HepG2 (cell line): ENCODE measurements around the gene GABRG3. TPM values are rescaled to one million over a fixed set of nuclear protein-coding genes. Genes with fewer than 3 reads are reported as not detected.

Experiments
- ATAC-seq: fragments of 200-7000 bp; cut with Tn5 transposase; 3 replicates; pipeline ENCODE4 v1.9.1; 2020; ENCODE audit warnings: mild to moderate bottlenecking, moderate library complexity
- BruUV-seq: library from RNA; stranded (reverse); fragments of 400-500 nt; replicated peaks from 2 replicates; lab custom pipeline; 2021; lab: Mats Ljungman, UMichigan
- CTCF ChIA-PET: fragments of 300-600 bp; formaldehyde crosslinking; extraction: SDS; loops from one replicate; lab custom pipeline; 2021; ENCODE audit warnings: low total read pairs, inconsistent platforms, low intra/inter-chr PET ratio; lab: Yijun Ruan, JAX
- POLR2A ChIA-PET: fragments of 350-600 bp; sonication (Branson Sonifier 250); formaldehyde crosslinking; loops from one replicate; lab custom pipeline; 2020; ENCODE audit warnings: antibody characterized with exemption, inconsistent platforms; lab: Yijun Ruan, JAX
- DNase-seq: peaks from one replicate; pipeline ENCODE4 v3.0.0-alpha.2; 2015; ENCODE audit warnings: low spot score
- FAIRE-seq: peaks from 3 replicates; lab custom pipeline; 2011; peaks lifted over from hg19 to GRCh38; lab: Jason Lieb, UNC
- H2AFZ ChIP-seq: one replicate; pipeline ENCODE4 v1.6.1; 2011; ENCODE audit warnings: low read length, inconsistent platforms
- H3K27ac ChIP-seq: fragments of 300-600 bp; 3 replicates; pipeline ENCODE4 v1.8.0; 2011; ENCODE audit warnings: mixed run types, mild to moderate bottlenecking, mixed read lengths, low read length, inconsistent platforms; ENCODE audit not compliant: insufficient read depth; ENCODE audit errors: extremely low read length
- H3K27me3 ChIP-seq, 2 experiments: fragments of 200-600 bp in 1 of 2; 2 replicates in 1 of 2; 3 replicates in 1 of 2; pipeline versions ENCODE4 v1.6.0 to v1.8.0; 2011; ENCODE audit warnings: low read length in 2 of 2, mild to moderate bottlenecking in 2 of 2, moderate library complexity in 2 of 2, inconsistent platforms in 1 of 2; ENCODE audit not compliant: insufficient read depth in 2 of 2, control insufficient read depth in 1 of 2
- H3K36me3 ChIP-seq, 2 experiments: fragments of 200-600 bp in 1 of 2; replicated peaks in 1 of 2; 2 replicates in 1 of 2; 3 replicates in 1 of 2; pipeline versions ENCODE4 v1.5.1 to v1.8.0; 2011; ENCODE audit warnings: low read length in 2 of 2, inconsistent platforms in 1 of 2; ENCODE audit not compliant: insufficient read depth in 2 of 2, control insufficient read depth in 1 of 2
- H3K4me1 ChIP-seq: 2 replicates; pipeline ENCODE4 v1.5.1; 2012; ENCODE audit warnings: low read length, inconsistent platforms; ENCODE audit not compliant: insufficient read depth
- H3K4me2 ChIP-seq: 2 replicates; pipeline ENCODE4 v1.6.0; 2011; ENCODE audit warnings: low read depth, low read length, inconsistent platforms
- H3K4me3 ChIP-seq, 3 experiments: fragments of 200-600 bp in 1 of 3; sonication (generic), shearing (Covaris generic) in 1 of 3; replicated peaks in 1 of 3; 2 replicates each; pipeline ENCODE4 v1.5.1; 2011 to 2016; ENCODE audit warnings: low read length in 3 of 3, inconsistent platforms in 2 of 3, low read depth in 2 of 3, mild to moderate bottlenecking in 2 of 3, control low read depth in 1 of 3, mixed read lengths in 1 of 3; ENCODE audit not compliant: insufficient read depth in 1 of 3
- H3K79me2 ChIP-seq: one replicate; pipeline ENCODE4 v1.6.1; 2011; ENCODE audit warnings: low read length, inconsistent platforms; ENCODE audit not compliant: insufficient read depth
- H3K9ac ChIP-seq: 2 replicates; pipeline ENCODE4 v1.6.0; 2011; ENCODE audit warnings: mild to moderate bottlenecking, low read depth, low read length, inconsistent platforms; ENCODE audit not compliant: insufficient read depth
- H3K9me3 ChIP-seq: 2 replicates; pipeline ENCODE4 v1.5.1; 2012; ENCODE audit warnings: mild to moderate bottlenecking, low read length
- H4K20me1 ChIP-seq: 2 replicates; pipeline ENCODE4 v1.6.0; 2011; ENCODE audit warnings: inconsistent platforms, mild to moderate bottlenecking, low read length, moderate library complexity; ENCODE audit not compliant: insufficient read depth
- AGO1 ChIP-seq: fragments of 200-400 bp; formaldehyde crosslinking; IDR thresholded peaks from 2 replicates; pipeline ENCODE4 v1.6.1; 2017; ENCODE audit warnings: mild to moderate bottlenecking, low read depth, low read length, moderate library complexity; ENCODE audit not compliant: poor library complexity, severe bottlenecking
- CHD2 ChIP-seq: IDR thresholded peaks from 2 replicates; pipeline ENCODE4 v1.6.1; 2011; ENCODE audit warnings: low read depth, low read length, improper control_type of control experiment
- KLF16 ChIP-seq, 2 experiments: sonication (generic) in 1 of 2; formaldehyde crosslinking in 1 of 2; IDR thresholded peaks; 2 replicates each; pipeline versions ENCODE4 v1.6.1 to v1.8.0; 2016 to 2023; ENCODE audit warnings: missing genetic modification reagents in 2 of 2, missing compliant biosample characterization in 1 of 2
- MTF2 ChIP-seq: sonication (generic); formaldehyde crosslinking; IDR thresholded peaks from 2 replicates; pipeline ENCODE4 v1.5.0; 2020; ENCODE audit warnings: missing genetic modification reagents, borderline replicate concordance
- PAWR ChIP-seq: sonication (generic); formaldehyde crosslinking; IDR thresholded peaks from 2 replicates; pipeline ENCODE4 v1.4.0; 2020; ENCODE audit warnings: missing genetic modification reagents, mild to moderate bottlenecking, borderline replicate concordance
- RFX5 ChIP-seq: IDR thresholded peaks from 2 replicates; pipeline ENCODE4 v1.6.1; 2011; ENCODE audit warnings: low read depth, low read length, improper control_type of control experiment
- THYN1 ChIP-seq: sonication (generic); formaldehyde crosslinking; IDR thresholded peaks from 2 replicates; pipeline ENCODE4 v1.8.1; 2023; ENCODE audit warnings: low read depth, mild to moderate bottlenecking, moderate library complexity, missing genetic modification reagents, borderline replicate concordance
- ZBTB25 ChIP-seq: IDR thresholded peaks from 2 replicates; pipeline ENCODE4 v1.6.1; 2018; ENCODE audit warnings: missing genetic modification reagents
- ZFP36 ChIP-seq: fragments of 150-350 bp; IDR thresholded peaks from 2 replicates; pipeline ENCODE4 v1.6.1; 2018; ENCODE audit warnings: borderline replicate concordance, low read length, low read depth; ENCODE audit not compliant: partially characterized antibody
- ZNF691 ChIP-seq: sonication (generic); formaldehyde crosslinking; IDR thresholded peaks from 2 replicates; pipeline ENCODE4 v1.4.0; 2020; ENCODE audit warnings: missing genetic modification reagents, low read depth, mild to moderate bottlenecking, borderline replicate concordance
- ZNF75D ChIP-seq: sonication (generic); formaldehyde crosslinking; IDR thresholded peaks from 2 replicates; pipeline ENCODE4 v1.8.1; 2023; ENCODE audit warnings: missing genetic modification reagents, mild to moderate bottlenecking, borderline replicate concordance
- WGBS: methylation state at CpG from one replicate; pipeline ENCODE4 v1.1.6; 2017; ENCODE audit warnings: low lambda C conversion rate; 5-methylcytosine and 5-hydroxymethylcytosine counted together
- in situ Hi-C: cut with HindIII; loops from 2 replicates; pipeline ENCODE4 v1.10.0; 2017; ENCODE audit warnings: low pct_unique_long_range_greater_than_20kb; ENCODE audit not compliant: extremely low pct_ligation_motif_present
- intact Hi-C: fragments of 100-400 bp; cut with micrococcal nuclease; formaldehyde crosslinking; loops from one replicate; pipeline ENCODE4 v1.10.0; 2022; ENCODE audit not compliant: unreplicated experiment
- polyA plus RNA-seq, 8 experiments: library from polyadenylated mRNA; depleted of rRNA in 3 of 8; stranded (reverse) in 7 of 8; unstranded in 1 of 8; fragments of >200 nt; fragmentation: Illumina TruSeq in 4 of 8; extraction: Trizol in 4 of 8; gene quantifications; 2 replicates each; pipeline versions ENCODE4 v1.2.1 to v1.2.3, GENCODE V29; 2011 to 2016; ENCODE audit warnings: low read depth in 4 of 8, missing spikeins in 1 of 8, mixed read lengths in 1 of 8; ENCODE audit not compliant: insufficient read depth in 1 of 8
- total RNA-seq, 5 experiments: library from RNA; depleted of rRNA; stranded (reverse); fragments of >200 nt; fragmentation: Illumina TruSeq; extraction: Trizol; gene quantifications; 2 replicates each; pipeline ENCODE4 v1.2.3, GENCODE V29; 2016; ENCODE audit warnings: low read depth in 1 of 5

The GABRG3 gene
- total and polyA plus RNA-seq, 2 of the 13 experiments (the other 11 are each of a cell fraction or from before 2014, with no cell fraction given) = not detected

DNA sequence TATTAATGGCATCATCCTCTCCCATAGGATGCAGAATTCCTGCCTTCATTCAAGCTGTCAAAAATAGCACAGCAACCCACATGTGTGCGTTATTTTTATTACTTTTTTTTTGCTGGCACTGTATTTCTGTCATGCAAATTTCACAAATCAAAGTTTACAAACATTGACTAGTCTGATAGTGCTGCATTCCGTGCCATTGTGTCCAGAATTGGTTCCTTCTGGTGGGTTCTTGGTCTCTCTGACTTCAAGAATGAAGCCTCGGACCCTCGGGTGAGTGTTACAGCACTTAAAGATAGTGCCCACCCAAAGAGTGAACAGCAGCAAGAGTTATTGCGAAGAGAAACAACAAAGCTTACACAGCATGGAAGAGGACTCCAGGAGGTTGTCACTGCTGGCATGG, 490.2 kb downstream of the GABRG3 start:
- Histone ChIP-seq H3K27ac (no peak overlapping the region), H2AFZ (no peak overlapping the region), H3K27me3 (peaks cover 0 to 2% of the 10 kb centered on the region in 2 experiments; a peak in 2 of 5 replicates), H3K36me3 (no peaks in the 10 kb centered on the region), H3K4me3 (no peak overlapping the region), H3K4me1 (no peaks in the 10 kb centered on the region), H4K20me1 (no peaks in the 10 kb centered on the region)
- intact Hi-C loops = no loop called here
- POLR2A ChIA-PET = no interaction called here
- TF ChIP-seq THYN1 (CRISPR knock-in tag) (no peak), ZNF691 (CRISPR knock-in tag) (no peak), RFX5 (no peak), PAWR (no peak), KLF16 (CRISPR knock-in tag; IDR thresholded peaks at IDR 0.05) (no peak), ZBTB25 (CRISPR knock-in tag) (no peak), ZNF75D (CRISPR knock-in tag) (no peak), AGO1 (no peak), CHD2 (no peak), MTF2 (CRISPR knock-in tag) (no peak), ZFP36 (no peak)
- TF ChIP-seq, all 625 proteins: peak for 0
- DNase-seq (no peak), ATAC-seq (no peak), FAIRE-seq (no peak)
- CTCF ChIA-PET = no interaction called here
- Histone ChIP-seq H3K4me2 (no peak overlapping the region), H3K9ac (no peak overlapping the region), H3K9me3 (no peaks in the 10 kb centered on the region; the same call in 1 of the 2 replicates), H3K79me2 (no peaks in the 10 kb centered on the region)
- BruUV-seq = no TSS peak
- 24% methylated on average over 5 of the region's 5 CpGs for WGBS
- in situ Hi-C loops = no loop called here
